Right lobe of liver (tissue), 4 donors: ENCODE measurements around the gene KLF14.
"Not testable (repeated sequence)": the region's sequence is repeated elsewhere in the genome, so short reads cannot be mapped to it uniquely, and the experiment has no call there.

ENCODE experiments used
- CTCF ChIP-seq, 4 donors: fragments of 200-600 bp in 3 of 4; fragments of 450-650 bp in 1 of 4; IDR thresholded peaks; one replicate each; pipeline versions ENCODE4 v1.5.1 to v1.8.0; 2016 to 2022; ENCODE audit warnings: antibody characterized with exemption in 4 of 4, mild to moderate bottlenecking in 2 of 4
- POLR2A ChIP-seq: fragments of 450-650 bp; IDR thresholded peaks from one replicate; pipeline ENCODE4 v1.6.1; 2017; ENCODE audit warnings: antibody characterized with exemption, mild to moderate bottlenecking
- donor health status: DM: no; HTN: no; CAD: no.
- donor health status: DM: no; HTN: no; CAD: no.
- donor health status: DM: no; HTN: yes; CAD: no.

DNA sequence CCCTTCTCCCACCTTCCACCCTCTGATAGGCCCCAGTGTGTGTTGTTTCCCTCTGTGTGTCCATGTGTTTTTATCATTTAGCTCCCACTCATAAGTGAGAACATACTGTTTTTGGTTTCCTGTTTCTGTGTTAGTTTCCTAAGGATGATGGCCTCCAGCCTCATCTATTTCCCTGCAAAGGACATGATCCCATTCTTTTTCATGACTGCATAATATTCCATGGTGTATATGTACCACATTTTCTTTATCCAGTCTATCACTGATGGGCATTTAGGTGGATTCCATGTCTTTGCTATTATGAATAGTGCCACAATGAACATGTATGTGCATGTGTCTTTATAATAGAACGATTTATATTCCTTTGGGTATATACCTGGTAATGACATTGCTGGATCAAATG lies 41.6 kb downstream of the KLF14 start:
- not testable (repeated sequence) for TF ChIP-seq CTCF (IDR thresholded peaks at IDR 0.05); POLR2A
